ENCODE results near the gene APEX1.

DNA sequence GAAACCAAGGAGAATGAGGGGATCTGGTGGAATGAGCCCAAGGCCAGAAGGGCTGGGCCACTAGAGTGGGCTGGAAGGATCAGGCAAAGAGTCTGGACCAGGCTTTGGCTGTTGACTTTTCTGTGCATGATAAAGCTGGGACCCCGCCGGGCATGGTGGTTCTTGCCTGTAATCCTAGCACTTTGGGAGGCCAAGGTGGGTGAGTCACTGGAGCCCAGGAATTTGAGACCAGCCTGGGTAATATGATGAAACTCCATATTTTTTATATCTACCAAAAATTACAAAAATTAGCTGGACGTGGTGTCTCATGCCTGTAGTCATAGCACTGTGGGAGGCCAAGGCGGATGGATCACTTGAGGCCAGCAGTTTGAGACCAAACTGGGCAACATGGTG, 18.7 kb upstream of the APEX1 start:
- no peak for TF ChIP-seq POLR2A (IDR thresholded peaks at IDR 0.05)
- TF ChIP-seq, protein P1, sequence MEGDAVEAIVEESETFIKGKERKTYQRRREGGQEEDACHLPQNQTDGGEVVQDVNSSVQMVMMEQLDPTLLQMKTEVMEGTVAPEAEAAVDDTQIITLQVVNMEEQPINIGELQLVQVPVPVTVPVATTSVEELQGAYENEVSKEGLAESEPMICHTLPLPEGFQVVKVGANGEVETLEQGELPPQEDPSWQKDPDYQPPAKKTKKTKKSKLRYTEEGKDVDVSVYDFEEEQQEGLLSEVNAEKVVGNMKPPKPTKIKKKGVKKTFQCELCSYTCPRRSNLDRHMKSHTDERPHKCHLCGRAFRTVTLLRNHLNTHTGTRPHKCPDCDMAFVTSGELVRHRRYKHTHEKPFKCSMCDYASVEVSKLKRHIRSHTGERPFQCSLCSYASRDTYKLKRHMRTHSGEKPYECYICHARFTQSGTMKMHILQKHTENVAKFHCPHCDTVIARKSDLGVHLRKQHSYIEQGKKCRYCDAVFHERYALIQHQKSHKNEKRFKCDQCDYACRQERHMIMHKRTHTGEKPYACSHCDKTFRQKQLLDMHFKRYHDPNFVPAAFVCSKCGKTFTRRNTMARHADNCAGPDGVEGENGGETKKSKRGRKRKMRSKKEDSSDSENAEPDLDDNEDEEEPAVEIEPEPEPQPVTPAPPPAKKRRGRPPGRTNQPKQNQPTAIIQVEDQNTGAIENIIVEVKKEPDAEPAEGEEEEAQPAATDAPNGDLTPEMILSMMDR (IDR thresholded peaks at IDR 0.05): no peak
